ENCODE data around the gene CD2.
A peak's percentile ranks its signal among the peaks of the same experiment; 100 is the strongest.

Gene CD2

DNA sequence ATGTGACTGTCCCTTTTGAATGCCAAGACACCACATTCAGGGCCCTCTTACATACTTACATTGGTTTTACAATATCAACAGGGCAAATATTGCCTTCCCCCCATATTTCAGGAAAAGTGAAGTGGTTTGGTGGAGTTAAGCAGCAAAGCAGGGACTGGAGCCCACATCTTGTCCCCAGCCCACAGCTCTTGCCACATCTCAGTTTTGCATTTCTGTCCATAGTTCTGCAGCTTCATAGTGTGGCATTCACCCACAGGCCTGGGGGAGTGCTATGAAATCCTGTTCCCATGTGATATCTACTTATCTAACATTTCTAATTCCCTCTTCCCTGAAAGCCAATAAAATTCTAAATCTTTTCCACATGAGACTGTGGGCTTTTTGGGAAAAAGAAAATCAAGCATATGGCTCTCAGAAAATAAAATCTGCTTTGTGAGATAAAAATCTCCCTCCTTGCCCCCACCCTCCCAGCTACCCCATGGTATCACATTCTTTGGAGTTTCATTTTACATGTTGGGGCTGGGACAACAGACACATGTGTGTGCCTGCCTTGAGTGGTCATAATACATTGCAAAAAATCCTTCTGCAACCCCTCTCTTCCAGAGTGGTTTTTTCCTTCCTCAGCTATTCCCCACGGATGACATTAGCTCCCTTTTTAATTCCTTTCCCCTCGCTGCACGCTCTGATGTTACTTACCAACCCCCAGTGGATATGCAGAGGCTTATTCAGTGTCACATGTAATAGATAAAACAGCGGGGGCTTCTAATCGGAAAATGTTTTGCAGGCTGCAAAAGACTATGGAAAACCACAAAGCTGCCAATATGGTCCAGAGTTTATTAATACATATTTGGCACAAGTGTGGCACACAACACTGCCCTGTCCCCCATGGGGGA, 20.5 kb upstream of the CD2 start:
- H3K36me3 ChIP-seq: no peaks in the 10 kb centered on the region
- DNase-seq: no peak
- no peaks in the 10 kb centered on the region for H3K27me3 ChIP-seq (ENCODE audit: insufficient read depth, low read depth, severe bottlenecking)
- no peaks in the 10 kb centered on the region for H3K9me3 ChIP-seq (ENCODE audit: severe bottlenecking)
- H3K4me3 ChIP-seq (ENCODE audit: low read depth, low read length): no peak overlapping the region
- H3K27ac ChIP-seq: no peak overlapping the region
- TF ChIP-seq, protein P1, sequence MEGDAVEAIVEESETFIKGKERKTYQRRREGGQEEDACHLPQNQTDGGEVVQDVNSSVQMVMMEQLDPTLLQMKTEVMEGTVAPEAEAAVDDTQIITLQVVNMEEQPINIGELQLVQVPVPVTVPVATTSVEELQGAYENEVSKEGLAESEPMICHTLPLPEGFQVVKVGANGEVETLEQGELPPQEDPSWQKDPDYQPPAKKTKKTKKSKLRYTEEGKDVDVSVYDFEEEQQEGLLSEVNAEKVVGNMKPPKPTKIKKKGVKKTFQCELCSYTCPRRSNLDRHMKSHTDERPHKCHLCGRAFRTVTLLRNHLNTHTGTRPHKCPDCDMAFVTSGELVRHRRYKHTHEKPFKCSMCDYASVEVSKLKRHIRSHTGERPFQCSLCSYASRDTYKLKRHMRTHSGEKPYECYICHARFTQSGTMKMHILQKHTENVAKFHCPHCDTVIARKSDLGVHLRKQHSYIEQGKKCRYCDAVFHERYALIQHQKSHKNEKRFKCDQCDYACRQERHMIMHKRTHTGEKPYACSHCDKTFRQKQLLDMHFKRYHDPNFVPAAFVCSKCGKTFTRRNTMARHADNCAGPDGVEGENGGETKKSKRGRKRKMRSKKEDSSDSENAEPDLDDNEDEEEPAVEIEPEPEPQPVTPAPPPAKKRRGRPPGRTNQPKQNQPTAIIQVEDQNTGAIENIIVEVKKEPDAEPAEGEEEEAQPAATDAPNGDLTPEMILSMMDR (IDR thresholded peaks at IDR 0.05; ENCODE audit: low read depth, low read length): no peak

DNA sequence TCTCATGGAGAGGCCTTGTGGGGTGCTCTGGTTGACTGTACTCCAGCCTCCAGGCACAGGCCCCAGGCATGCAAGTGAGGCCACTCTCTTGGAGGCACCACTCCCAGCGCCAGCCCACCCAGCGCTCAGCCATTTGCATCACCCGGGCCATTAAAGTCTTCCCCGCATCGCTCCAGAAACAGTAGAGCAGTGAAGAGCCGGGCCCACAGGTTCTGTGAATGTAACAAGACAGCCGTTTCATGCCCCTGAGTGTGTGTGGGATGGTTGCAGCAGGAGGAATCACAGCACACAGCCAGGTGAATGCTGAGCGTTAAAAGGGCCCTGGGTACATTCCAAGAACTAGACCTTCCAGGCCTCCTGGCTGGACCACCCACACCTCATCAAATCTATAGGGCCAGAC, 19.0 kb upstream of the CD2 start:
- H3K27me3 ChIP-seq (ENCODE audit: insufficient read depth, low read depth, severe bottlenecking): no peaks in the 10 kb centered on the region
- no peak overlapping the region for H3K4me3 ChIP-seq (ENCODE audit: low read depth, low read length)
- no peaks in the 10 kb centered on the region for H3K9me3 ChIP-seq (ENCODE audit: severe bottlenecking)
- TF ChIP-seq, protein P1 (IDR thresholded peaks at IDR 0.05; ENCODE audit: low read depth, low read length): no peak
- H3K27ac ChIP-seq: no peak overlapping the region
- DNase-seq: no peak
- no peaks in the 10 kb centered on the region for H3K36me3 ChIP-seq

DNA sequence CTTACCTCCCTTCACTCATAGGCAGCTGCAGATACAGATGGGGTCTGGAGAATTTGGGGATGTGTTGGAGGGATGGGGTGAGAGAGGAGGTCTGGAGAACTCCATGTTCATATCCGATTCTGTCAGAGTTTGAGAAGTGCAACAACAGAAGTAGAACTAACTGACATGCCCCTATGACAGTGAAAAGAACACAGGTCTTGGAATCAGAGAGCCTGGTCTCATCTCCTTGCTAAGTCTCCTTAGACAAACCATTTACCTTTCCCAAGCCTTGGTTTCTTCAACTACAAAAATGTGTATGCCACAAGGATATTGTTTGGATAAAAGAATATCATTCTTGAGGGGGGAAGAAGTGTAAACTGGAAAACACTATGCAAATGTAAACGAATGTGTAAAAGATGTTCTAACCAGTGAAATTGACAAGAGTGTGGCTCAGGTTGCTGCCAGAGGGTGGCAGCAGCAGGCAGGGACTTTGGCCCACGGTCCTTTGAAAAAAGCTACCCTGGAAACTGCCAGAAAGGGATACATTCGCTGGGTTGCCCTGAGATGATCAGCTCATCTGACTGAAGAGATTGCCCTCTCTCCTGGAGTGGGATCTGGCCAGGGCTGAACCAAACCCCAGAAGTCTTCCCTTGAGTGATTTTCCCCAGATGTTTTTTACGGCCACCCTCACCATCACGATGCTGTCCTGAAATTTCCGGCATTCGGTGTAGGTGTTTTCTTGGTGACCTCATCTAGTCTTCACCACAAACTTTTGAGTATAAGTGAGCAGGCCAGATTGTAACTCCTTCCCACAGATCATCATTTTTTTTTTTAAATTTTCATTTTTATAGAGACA, 17.0 kb upstream of the CD2 start:
- H3K4me3 ChIP-seq (ENCODE audit: low read depth, low read length): no peak overlapping the region
- no peak overlapping the region for H3K27ac ChIP-seq
- H3K36me3 ChIP-seq: no peaks in the 10 kb centered on the region
- DNase-seq: peak; percentile 47
- TF ChIP-seq, protein P1 (IDR thresholded peaks at IDR 0.05; ENCODE audit: low read depth, low read length): peak; percentile 85
- peaks cover 2% of the 10 kb centered on the region for H3K9me3 ChIP-seq (ENCODE audit: severe bottlenecking)
- H3K27me3 ChIP-seq (ENCODE audit: insufficient read depth, low read depth, severe bottlenecking): no peaks in the 10 kb centered on the region

DNA sequence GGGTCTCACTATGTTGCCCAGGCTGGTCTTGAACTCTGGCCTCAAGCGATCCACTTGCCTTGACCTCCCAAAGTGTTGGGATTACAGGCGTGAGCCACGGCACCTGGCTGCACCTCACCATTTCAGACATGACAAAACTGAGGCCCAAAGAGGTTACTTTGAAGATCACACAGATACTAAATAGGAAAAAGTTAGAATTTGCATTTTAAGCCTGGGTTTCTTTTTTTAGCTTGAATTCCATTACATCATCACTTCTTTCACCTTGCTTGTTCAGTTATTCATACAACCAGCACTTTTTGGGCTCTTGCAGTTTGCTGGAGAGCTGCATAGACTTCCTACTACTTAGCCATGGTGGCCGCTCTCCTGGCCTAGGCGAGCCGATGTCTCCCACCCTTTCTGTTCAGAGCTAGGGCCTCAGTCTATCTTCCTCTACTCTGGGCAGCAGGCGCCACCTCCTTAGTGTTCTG, 16.3 kb upstream of the CD2 start:
- H3K27ac ChIP-seq: no peak overlapping the region
- no peaks in the 10 kb centered on the region for H3K27me3 ChIP-seq (ENCODE audit: insufficient read depth, low read depth, severe bottlenecking)
- no peaks in the 10 kb centered on the region for H3K36me3 ChIP-seq
- H3K9me3 ChIP-seq (ENCODE audit: severe bottlenecking): peaks cover 8% of the 10 kb centered on the region
- no peak for DNase-seq
- no peak overlapping the region for H3K4me3 ChIP-seq (ENCODE audit: low read depth, low read length)
- TF ChIP-seq, protein P1 (IDR thresholded peaks at IDR 0.05; ENCODE audit: low read depth, low read length): no peak

DNA sequence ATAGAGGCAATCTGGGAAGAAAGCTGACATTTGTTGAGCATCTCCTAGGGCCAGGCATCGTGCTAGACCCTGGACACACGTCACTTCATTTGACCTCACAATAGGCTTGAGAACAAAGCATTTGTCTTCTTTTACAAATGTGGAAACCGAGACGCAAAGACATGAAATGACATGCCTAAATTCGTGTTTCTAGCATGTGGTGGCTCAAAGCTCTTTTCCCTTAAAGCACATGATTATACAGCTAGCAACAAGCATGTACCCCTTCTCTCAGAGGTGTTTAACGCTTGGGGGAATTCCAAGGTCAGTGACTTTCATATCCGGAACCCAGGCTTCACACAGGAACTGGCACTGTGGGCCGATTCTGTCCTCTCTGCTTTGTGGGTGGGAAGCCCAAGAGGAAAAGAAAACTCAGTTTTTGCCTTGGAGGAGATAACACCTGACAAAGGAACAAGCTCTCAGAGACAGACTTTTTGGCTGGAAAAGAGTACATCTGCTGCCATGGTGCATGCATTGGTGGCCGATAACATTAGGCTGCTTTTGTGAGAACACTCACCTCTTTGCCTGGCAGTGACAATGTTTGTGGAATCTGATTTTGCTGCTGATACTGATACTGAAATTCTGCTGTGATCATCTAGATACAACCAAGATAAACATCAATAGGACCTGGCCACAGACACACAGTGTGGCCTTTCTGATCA, 15.4 kb upstream of the CD2 start:
- TF ChIP-seq, protein P1 (IDR thresholded peaks at IDR 0.05; ENCODE audit: low read depth, low read length): no peak
- DNase-seq: no peak
- H3K27ac ChIP-seq: no peak overlapping the region

More for the DNA sequence above, 15.4 kb upstream of the CD2 start:
- H3K27me3 ChIP-seq (ENCODE audit: insufficient read depth, low read depth, severe bottlenecking): no peaks in the 10 kb centered on the region
- H3K36me3 ChIP-seq: no peaks in the 10 kb centered on the region
- H3K9me3 ChIP-seq (ENCODE audit: severe bottlenecking): peaks cover 18% of the 10 kb centered on the region
- no peak overlapping the region for H3K4me3 ChIP-seq (ENCODE audit: low read depth, low read length)

Measured in WERI-Rb-1 (cell line).